A549 (cell line): ENCODE results near the gene DDB1.

Experiments used
- BHLHE40 ChIP-seq: IDR thresholded peaks from 2 replicates; pipeline ENCODE4 v1.6.1; 2012; ENCODE audit warnings: low read depth, low read length, inconsistent platforms
- EP300 ChIP-seq, 2 experiments: fragments of >200 bp; sonication (Bioruptor Twin); formaldehyde crosslinking; IDR thresholded peaks; 2 replicates in 1 of 2; 3 replicates in 1 of 2; pipeline ENCODE4 v1.6.1; 2016 to 2017
- HOXB13 ChIP-seq: fragments of 250-450 bp; sonication (Bioruptor Pico); IDR thresholded peaks from 2 replicates; pipeline ENCODE4 v1.5.0; 2020; ENCODE audit warnings: low read depth, mild to moderate bottlenecking, moderate library complexity
- KDM1A ChIP-seq: fragments of 200-600 bp; sonication (generic); IDR thresholded peaks from 2 replicates; pipeline ENCODE4 v1.6.1; 2016; ENCODE audit warnings: low read depth, mild to moderate bottlenecking
- PBX3 ChIP-seq: IDR thresholded peaks from 2 replicates; pipeline ENCODE4 v1.6.1; 2012
- POLR2A ChIP-seq: IDR thresholded peaks from 2 replicates; pipeline ENCODE4 v1.6.1; 2012; ENCODE audit warnings: mild to moderate bottlenecking, low read length
- RAD21 ChIP-seq, 2 experiments: fragments of >200 bp in 1 of 2; sonication (Bioruptor Twin) in 1 of 2; formaldehyde crosslinking in 1 of 2; IDR thresholded peaks in 1 of 2; conservative IDR thresholded peaks in 1 of 2; 2 replicates in 1 of 2; 3 replicates in 1 of 2; pipeline ENCODE4 v1.6.1; 2012 to 2018; ENCODE audit warnings: inconsistent platforms in 1 of 2
- REST ChIP-seq: fragments of 200-600 bp; sonication (generic); IDR thresholded peaks from 2 replicates; pipeline ENCODE4 v1.6.1; 2016; ENCODE audit warnings: antibody characterized with exemption, mild to moderate bottlenecking, moderate library complexity
- SMC3 ChIP-seq: fragments of >200 bp; sonication (Bioruptor Twin); formaldehyde crosslinking; IDR thresholded peaks from 3 replicates; pipeline ENCODE4 v1.6.1; 2018; ENCODE audit warnings: inconsistent platforms
- TF ChIP-seq, protein P1 (sequence below): fragments of >200 bp; sonication (Bioruptor Twin); formaldehyde crosslinking; IDR thresholded peaks from 3 replicates; pipeline ENCODE4 v1.5.1; 2016
- TF ChIP-seq, protein P2 (sequence below): fragments of 250-450 bp; sonication (Bioruptor Pico); IDR thresholded peaks from 2 replicates; pipeline ENCODE4 v1.5.0; 2021; ENCODE audit warnings: mild to moderate bottlenecking, moderate library complexity, borderline replicate concordance
- TF ChIP-seq, protein P3 (sequence below): IDR thresholded peaks from 2 replicates; pipeline ENCODE4 v1.6.1; 2012
- TF ChIP-seq, protein P4 (sequence below): fragments of 150-350 bp; IDR thresholded peaks from 2 replicates; pipeline ENCODE4 v1.6.1; 2014; ENCODE audit warnings: low read depth, mild to moderate bottlenecking, low read length

DNA sequence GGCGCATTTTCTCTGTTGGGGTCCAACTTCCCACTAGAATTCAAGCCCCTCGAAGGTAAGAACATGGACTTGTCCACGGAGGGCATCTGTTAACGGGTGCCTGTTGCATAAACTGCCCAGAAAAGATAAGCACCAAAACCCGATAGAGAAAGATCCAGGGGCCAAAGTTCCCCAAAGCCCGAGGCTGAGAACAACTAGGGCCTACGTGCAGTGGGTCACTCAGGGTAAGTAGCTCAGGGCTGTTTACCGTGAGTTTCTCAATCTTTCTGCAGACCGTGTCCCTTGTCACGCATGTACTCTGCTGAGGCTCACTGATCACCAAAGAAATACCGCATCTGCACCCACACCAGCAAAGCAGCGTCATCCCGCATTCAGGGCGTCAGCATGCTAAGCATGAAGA is 67.5 kb downstream of the DDB1 start:
- TF ChIP-seq, protein P1, sequence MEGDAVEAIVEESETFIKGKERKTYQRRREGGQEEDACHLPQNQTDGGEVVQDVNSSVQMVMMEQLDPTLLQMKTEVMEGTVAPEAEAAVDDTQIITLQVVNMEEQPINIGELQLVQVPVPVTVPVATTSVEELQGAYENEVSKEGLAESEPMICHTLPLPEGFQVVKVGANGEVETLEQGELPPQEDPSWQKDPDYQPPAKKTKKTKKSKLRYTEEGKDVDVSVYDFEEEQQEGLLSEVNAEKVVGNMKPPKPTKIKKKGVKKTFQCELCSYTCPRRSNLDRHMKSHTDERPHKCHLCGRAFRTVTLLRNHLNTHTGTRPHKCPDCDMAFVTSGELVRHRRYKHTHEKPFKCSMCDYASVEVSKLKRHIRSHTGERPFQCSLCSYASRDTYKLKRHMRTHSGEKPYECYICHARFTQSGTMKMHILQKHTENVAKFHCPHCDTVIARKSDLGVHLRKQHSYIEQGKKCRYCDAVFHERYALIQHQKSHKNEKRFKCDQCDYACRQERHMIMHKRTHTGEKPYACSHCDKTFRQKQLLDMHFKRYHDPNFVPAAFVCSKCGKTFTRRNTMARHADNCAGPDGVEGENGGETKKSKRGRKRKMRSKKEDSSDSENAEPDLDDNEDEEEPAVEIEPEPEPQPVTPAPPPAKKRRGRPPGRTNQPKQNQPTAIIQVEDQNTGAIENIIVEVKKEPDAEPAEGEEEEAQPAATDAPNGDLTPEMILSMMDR = no peak
- TF ChIP-seq PBX3 (no peak), RAD21 (conservative IDR thresholded peaks at IDR 0.05 in 1 of 2, IDR thresholded peaks at IDR 0.05 in 1 of 2) (no peak), BHLHE40 (no peak), SMC3 (no peak), EP300 (IDR thresholded peaks at IDR 0.05) (no peak), KDM1A (no peak), REST (no peak), POLR2A (no peak), HOXB13 (CRISPR knock-in tag) (no peak)
- TF ChIP-seq, protein P2, sequence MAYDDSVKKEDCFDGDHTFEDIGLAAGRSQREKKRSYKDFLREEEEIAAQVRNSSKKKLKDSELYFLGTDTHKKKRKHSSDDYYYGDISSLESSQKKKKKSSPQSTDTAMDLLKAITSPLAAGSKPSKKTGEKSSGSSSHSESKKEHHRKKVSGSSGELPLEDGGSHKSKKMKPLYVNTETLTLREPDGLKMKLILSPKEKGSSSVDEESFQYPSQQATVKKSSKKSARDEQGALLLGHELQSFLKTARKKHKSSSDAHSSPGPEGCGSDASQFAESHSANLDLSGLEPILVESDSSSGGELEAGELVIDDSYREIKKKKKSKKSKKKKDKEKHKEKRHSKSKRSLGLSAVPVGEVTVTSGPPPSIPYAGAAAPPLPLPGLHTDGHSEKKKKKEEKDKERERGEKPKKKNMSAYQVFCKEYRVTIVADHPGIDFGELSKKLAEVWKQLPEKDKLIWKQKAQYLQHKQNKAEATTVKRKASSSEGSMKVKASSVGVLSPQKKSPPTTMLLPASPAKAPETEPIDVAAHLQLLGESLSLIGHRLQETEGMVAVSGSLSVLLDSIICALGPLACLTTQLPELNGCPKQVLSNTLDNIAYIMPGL (CRISPR knock-in tag) = no peak
- TF ChIP-seq, protein P3, sequence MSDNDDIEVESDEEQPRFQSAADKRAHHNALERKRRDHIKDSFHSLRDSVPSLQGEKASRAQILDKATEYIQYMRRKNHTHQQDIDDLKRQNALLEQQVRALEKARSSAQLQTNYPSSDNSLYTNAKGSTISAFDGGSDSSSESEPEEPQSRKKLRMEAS = no peak
- TF ChIP-seq, protein P4, sequence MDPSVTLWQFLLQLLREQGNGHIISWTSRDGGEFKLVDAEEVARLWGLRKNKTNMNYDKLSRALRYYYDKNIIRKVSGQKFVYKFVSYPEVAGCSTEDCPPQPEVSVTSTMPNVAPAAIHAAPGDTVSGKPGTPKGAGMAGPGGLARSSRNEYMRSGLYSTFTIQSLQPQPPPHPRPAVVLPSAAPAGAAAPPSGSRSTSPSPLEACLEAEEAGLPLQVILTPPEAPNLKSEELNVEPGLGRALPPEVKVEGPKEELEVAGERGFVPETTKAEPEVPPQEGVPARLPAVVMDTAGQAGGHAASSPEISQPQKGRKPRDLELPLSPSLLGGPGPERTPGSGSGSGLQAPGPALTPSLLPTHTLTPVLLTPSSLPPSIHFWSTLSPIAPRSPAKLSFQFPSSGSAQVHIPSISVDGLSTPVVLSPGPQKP = no peak
